B cell (primary cell): Measurements from ENCODE around the gene CENPM. TPM values are rescaled to one million over a fixed set of nuclear protein-coding genes. Genes with fewer than 3 reads are reported as not detected.

Experiments used
- ATAC-seq: fragments of 200-7000 bp; cut with Tn5 transposase; one replicate; pipeline ENCODE4 v1.10.0; 2021; ENCODE audit warnings: low read depth, mild to moderate bottlenecking, moderate number of reproducible peaks, moderate library complexity
- CTCF ChIA-PET: fragments of 350-600 bp; sonication (Branson Sonifier 250); formaldehyde crosslinking; loops from one replicate; lab custom pipeline; 2021; ENCODE audit warnings: antibody characterized with exemption, inconsistent platforms; lab: Charles Lee
- POLR2A ChIA-PET: fragments of 350-600 bp; sonication (Branson Sonifier 250); formaldehyde crosslinking; loops from one replicate; lab custom pipeline; 2021; ENCODE audit warnings: antibody characterized with exemption; lab: Charles Lee
- DNase-seq: peaks from one replicate; pipeline ENCODE4 v3.0.0; 2013
- H2AFZ ChIP-seq: 2 replicates; pipeline ENCODE4 v1.6.1; 2012; ENCODE audit warnings: mild to moderate bottlenecking, low read depth, low read length; ENCODE audit not compliant: insufficient read depth, poor library complexity, severe bottlenecking
- H3K27ac ChIP-seq, 2 donors: 1 replicate in 1 of 2; 2 replicates in 1 of 2; pipeline ENCODE4 v1.5.1; 2012 to 2013; ENCODE audit warnings: low read length in 2 of 2, mild to moderate bottlenecking in 2 of 2, moderate library complexity in 1 of 2
- H3K27me3 ChIP-seq, 4 experiments: fragments of 200-600 bp in 1 of 4; sonication (generic) in 1 of 4; replicated peaks in 1 of 4; 1 replicate in 2 of 4; 2 replicates in 2 of 4; pipeline versions ENCODE4 v1.6.1 to v1.7.0; 2013 to 2016; ENCODE audit warnings: low read length in 3 of 4, mild to moderate bottlenecking in 2 of 4, mixed read lengths in 1 of 4, moderate library complexity in 1 of 4; ENCODE audit not compliant: insufficient read depth in 4 of 4, control insufficient read depth in 3 of 4; ENCODE audit errors: control extremely low read depth in 1 of 4
- H3K36me3 ChIP-seq, 2 experiments: replicated peaks in 1 of 2; 1 replicate in 1 of 2; 2 replicates in 1 of 2; pipeline versions ENCODE4 v1.6.1 to v1.7.1; 2013; ENCODE audit warnings: low read length in 1 of 2; ENCODE audit not compliant: insufficient read depth in 2 of 2, control insufficient read depth in 1 of 2; ENCODE audit errors: control extremely low read depth in 1 of 2, extremely low read depth in 1 of 2
- H3K4me1 ChIP-seq, 2 donors: fragments of 200-600 bp in 1 of 2; sonication (generic) in 1 of 2; 1 replicate in 1 of 2; 2 replicates in 1 of 2; pipeline versions ENCODE4 v1.5.1 to v1.6.1; 2013 to 2017; ENCODE audit warnings: low read length in 2 of 2; ENCODE audit not compliant: control insufficient read depth in 2 of 2, insufficient read depth in 2 of 2
- H3K4me2 ChIP-seq: replicated peaks from 2 replicates; pipeline ENCODE3; 2012; ENCODE audit warnings: mild to moderate bottlenecking, low read depth, low read length; ENCODE audit not compliant: poor library complexity, severe bottlenecking
- H3K4me3 ChIP-seq, 5 experiments: fragments of 200-600 bp in 1 of 5; sonication (generic) in 1 of 5; 1 replicate in 3 of 5; 2 replicates in 2 of 5; pipeline versions ENCODE4 v1.5.1 to v1.7.0; 2011 to 2016; ENCODE audit warnings: low read length in 4 of 5, mild to moderate bottlenecking in 4 of 5, low read depth in 2 of 5, control low read depth in 1 of 5, moderate library complexity in 1 of 5; ENCODE audit not compliant: insufficient read depth in 1 of 5; ENCODE audit errors: control extremely low read depth in 1 of 5, extremely low read depth in 1 of 5
- H3K79me2 ChIP-seq: fragments of 200-600 bp; sonication (generic); one replicate; pipeline ENCODE4 v1.6.0; 2016; ENCODE audit warnings: low read length; ENCODE audit not compliant: control insufficient read depth, insufficient read depth
- H3K9ac ChIP-seq: fragments of 200-600 bp; sonication (generic); 2 replicates; pipeline ENCODE4 v1.6.1; 2017; ENCODE audit warnings: mild to moderate bottlenecking, low read length, moderate library complexity
- H3K9me3 ChIP-seq, 3 donors: one replicate each; pipeline versions ENCODE4 v1.6.1 to v1.7.1; 2013; ENCODE audit warnings: low read length in 2 of 3; ENCODE audit not compliant: control insufficient read depth in 2 of 3, insufficient read depth in 1 of 3; ENCODE audit errors: control extremely low read depth in 1 of 3
- H4K20me1 ChIP-seq: 2 replicates; pipeline ENCODE4 v1.6.0; 2012; ENCODE audit warnings: mild to moderate bottlenecking, low read length; ENCODE audit not compliant: insufficient read depth, control insufficient read depth, poor library complexity, severe bottlenecking
- H3K27ac Mint-ChIP-seq: one replicate; pipeline ENCODE4 v1.8.0; 2021; ENCODE audit warnings: mixed read lengths
- H3K27me3 Mint-ChIP-seq: one replicate; pipeline ENCODE4 v1.8.0; 2021; ENCODE audit warnings: mixed read lengths
- H3K4me1 Mint-ChIP-seq: one replicate; pipeline ENCODE4 v1.8.0; 2021; ENCODE audit warnings: mixed read lengths
- H3K4me3 Mint-ChIP-seq: one replicate; pipeline ENCODE4 v1.8.0; 2021; ENCODE audit warnings: mixed read lengths
- H3K9me3 Mint-ChIP-seq: one replicate; pipeline ENCODE4 v1.8.0; 2022; ENCODE audit warnings: mixed read lengths; ENCODE audit not compliant: insufficient read depth
- CTCF ChIP-seq: fragments of 200-600 bp; IDR thresholded peaks from one replicate; pipeline ENCODE4 v1.8.0; 2022; ENCODE audit warnings: antibody characterized with exemption, mild to moderate bottlenecking
- EZH2 ChIP-seq: IDR thresholded peaks from 2 replicates; pipeline ENCODE4 v1.6.1; 2012; ENCODE audit warnings: borderline replicate concordance, low read depth, mild to moderate bottlenecking, moderate library complexity, low read length; ENCODE audit not compliant: insufficient read depth, poor library complexity, severe bottlenecking
- WGBS: methylation state at CpG from one replicate; pipeline ENCODE4 v1.1.5; 2013; ENCODE audit warnings: missing lambda C conversion rate; ENCODE audit not compliant: insufficient coverage; 5-methylcytosine and 5-hydroxymethylcytosine counted together
- intact Hi-C: fragments of 100-400 bp; cut with micrococcal nuclease; formaldehyde crosslinking; loops from one replicate; pipeline ENCODE4 v1.10.0; 2022
- polyA plus RNA-seq: library from polyadenylated mRNA; depleted of rRNA; stranded (reverse); fragments of >200 nt; gene quantifications from 2 replicates; pipeline ENCODE4 v1.2.3, GENCODE V29; 2012
- total RNA-seq, 2 donors: library from RNA; stranded (reverse); fragments of 120-200 nt in 1 of 2; gene quantifications; 1 replicate in 1 of 2; 2 replicates in 1 of 2; pipeline versions ENCODE4 v1.2.3 to v1.2.4, GENCODE V29; 2013 to 2022

The CENPM gene
- total and polyA plus RNA-seq, 2 donors (not counting 1 experiment from before 2014, with no cell fraction given), result 30.7 to 43.8 TPM

- Histone ChIP-seq H3K36me3 (no peaks in the 10 kb centered on the region), H3K9ac (no peak overlapping the region), H3K79me2 (no peaks in the 10 kb centered on the region), H3K4me1 (no peaks in the 10 kb centered on the region), H3K4me2 (no peak overlapping the region), H4K20me1 (no peaks in the 10 kb centered on the region), H3K4me3 (no peak overlapping the region), H3K27ac (no peak overlapping the region), H3K9me3 (no peaks in the 10 kb centered on the region), H2AFZ (no peak overlapping the region), H3K27me3 (peaks cover 0 to 5% (median 0%) of the 10 kb centered on the region in 4 experiments)
- Mint-ChIP-seq H3K4me3 (no peak overlapping the region), H3K27ac (no peak overlapping the region), H3K4me1 (no peaks in the 10 kb centered on the region), H3K9me3 (no peaks in the 10 kb centered on the region), H3K27me3 (peaks cover 8% of the 10 kb centered on the region)
- 80% methylated on average over 1 of the region's 2 CpGs for WGBS
- no peak for ATAC-seq
- ChIA-PET CTCF (interaction anchor here (0.6 to 5.7 kb wide), 24 partner anchors 10 to 853 kb away, joined by 3 to 45 read pairs (median 6); partner anchors contain the start of gene NDUFA6), POLR2A (no interaction called here)
- TF ChIP-seq EZH2 (no peak), CTCF (no peak)
- no peak for DNase-seq
- intact Hi-C loops, result loop anchor here (1.0 kb wide), 2 partner anchors 478 to 507 kb away; no protein-coding TSS in a partner anchor
Measured at GRCh38 chr22:41966225-41966606, 19.3 kb upstream of the CENPM start.

- no peak overlapping the region for H2AFZ ChIP-seq
Measured at GRCh38 chr22:41964112-41964491, 17.1 kb upstream of the CENPM start.

More at GRCh38 chr22:41964112-41964491, 17.1 kb upstream of the CENPM start:
- no peaks in the 10 kb centered on the region for H3K9me3 ChIP-seq
- Mint-ChIP-seq H3K27ac (no peak overlapping the region), H3K9me3 (no peaks in the 10 kb centered on the region), H3K27me3 (no peaks in the 10 kb centered on the region), H3K4me3 (no peak overlapping the region), H3K4me1 (peaks cover 10% of the 10 kb centered on the region)
- 82% methylated on average over 4 of the region's 5 CpGs for WGBS
- H3K27me3 ChIP-seq, result peaks cover 0 to 2% (median 0%) of the 10 kb centered on the region in 4 experiments
- TF ChIP-seq EZH2 (no peak), CTCF (no peak)
- peaks cover 5 to 9% of the 10 kb centered on the region in 2 donors for H3K4me1 ChIP-seq
- H4K20me1 ChIP-seq, result no peaks in the 10 kb centered on the region
- intact Hi-C loops, result no loop called here
- ATAC-seq (no peak), DNase-seq (no peak)
- CTCF ChIA-PET, result interaction anchor here (0.8 to 5.7 kb wide), 3 partner anchors 12 to 480 kb away, joined by 3 to 45 read pairs (median 4); no protein-coding TSS in a partner anchor
- no peak overlapping the region for H3K27ac ChIP-seq
- POLR2A ChIA-PET, result no interaction called here
- no peak overlapping the region for H3K9ac ChIP-seq
- no peak overlapping the region for H3K4me3 ChIP-seq
- no peak overlapping the region for H3K4me2 ChIP-seq
- no peaks in the 10 kb centered on the region for H3K79me2 ChIP-seq
- no peaks in the 10 kb centered on the region for H3K36me3 ChIP-seq
